Testis (tissue), 2 donors: ENCODE measurements around the gene C1orf216.

Source experiments
- CTCF ChIP-seq, 3 experiments: fragments of 450-650 bp in 2 of 3; fragments of 200-600 bp in 1 of 3; sonication (generic) in 1 of 3; IDR thresholded peaks; one replicate each; pipeline ENCODE4 v1.5.1; 2016 to 2019; ENCODE audit warnings: antibody characterized with exemption in 3 of 3, mild to moderate bottlenecking in 2 of 3, moderate library complexity in 1 of 3
- POLR2A ChIP-seq: fragments of 450-650 bp; IDR thresholded peaks from one replicate; pipeline ENCODE4 v1.6.1; 2017; ENCODE audit warnings: antibody characterized with exemption, mild to moderate bottlenecking, moderate library complexity

- no peak for TF ChIP-seq CTCF (IDR thresholded peaks at IDR 0.05)
- no peak for TF ChIP-seq POLR2A
These were observed 35.1 kb upstream of the C1orf216 start for GRCh38 chr1:35753626-35754260.
